A673 (cell line): ENCODE results near the gene PRDM12. TPM values are rescaled to one million over a fixed set of nuclear protein-coding genes. Genes with fewer than 3 reads are reported as not detected.
A peak's percentile ranks its signal among the peaks of the same experiment; 100 is the strongest.

Experiments
- BruUV-seq: library from RNA; stranded (reverse); fragments of 400-500 nt; replicated peaks from 2 replicates; lab custom pipeline; 2021; lab: Mats Ljungman, UMichigan
- CTCF ChIA-PET: fragments of 300-600 bp; sonication (Branson Sonifier 250); formaldehyde crosslinking; loops from one replicate; lab custom pipeline; 2022; ENCODE audit warnings: antibody characterized with exemption; lab: Charles Lee
- POLR2A ChIA-PET: fragments of 300-600 bp; sonication (Branson Sonifier 250); formaldehyde crosslinking; loops from one replicate; lab custom pipeline; 2022; ENCODE audit warnings: antibody characterized with exemption; ENCODE audit not compliant: low non-redundant PET; lab: Charles Lee
- DNase-seq: peaks from one replicate; pipeline ENCODE4 v3.0.0-alpha.2; 2015; ENCODE audit warnings: low spot score
- H3K27ac ChIP-seq: fragments of 200-600 bp; sonication (generic); 2 replicates; pipeline ENCODE4 v1.5.1; 2016; ENCODE audit warnings: mixed run types, low read depth, mild to moderate bottlenecking, mixed read lengths, antibody characterized with exemption, low read length; ENCODE audit not compliant: poor library complexity, severe bottlenecking
- H3K27me3 ChIP-seq: fragments of 200-600 bp; sonication (generic); replicated peaks from 2 replicates; pipeline ENCODE4 v1.6.1; 2017; ENCODE audit warnings: mixed run types, low read depth, mild to moderate bottlenecking, mixed read lengths, antibody characterized with exemption, low read length; ENCODE audit not compliant: insufficient read depth, poor library complexity
- H3K36me3 ChIP-seq: fragments of 200-600 bp; sonication (generic); 2 replicates; pipeline ENCODE4 v1.6.1; 2016; ENCODE audit warnings: mixed run types, mild to moderate bottlenecking, mixed read lengths, antibody characterized with exemption, low read length; ENCODE audit not compliant: insufficient read depth, poor library complexity, severe bottlenecking
- H3K4me1 ChIP-seq: fragments of 200-600 bp; sonication (generic); 2 replicates; pipeline ENCODE4 v1.6.1; 2017; ENCODE audit warnings: mixed run types, mild to moderate bottlenecking, mixed read lengths, antibody characterized with exemption, low read length; ENCODE audit not compliant: insufficient read depth, poor library complexity, severe bottlenecking
- H3K4me3 ChIP-seq: fragments of 200-600 bp; sonication (generic); 2 replicates; pipeline ENCODE4 v1.5.1; 2016; ENCODE audit warnings: low read depth, mixed run types, mild to moderate bottlenecking, mixed read lengths, low read length; ENCODE audit not compliant: poor library complexity, severe bottlenecking
- H3K9me3 ChIP-seq: fragments of 200-600 bp; sonication (generic); 2 replicates; pipeline ENCODE4 v1.6.1; 2016; ENCODE audit warnings: mixed run types, low read depth, mild to moderate bottlenecking, mixed read lengths, antibody characterized with exemption, low read length; ENCODE audit not compliant: poor library complexity, severe bottlenecking
- CTCF ChIP-seq: fragments of 300-800, 200-600 bp; sonication (generic); conservative IDR thresholded peaks from 2 replicates; pipeline ENCODE4 v1.5.1; 2017; ENCODE audit warnings: low read depth, mild to moderate bottlenecking, antibody characterized with exemption, low read length, moderate library complexity, mixed read lengths
- EZH2 ChIP-seq: fragments of 200-600 bp; sonication (generic); IDR thresholded peaks from 2 replicates; pipeline ENCODE4 v1.6.1; 2017; ENCODE audit warnings: borderline replicate concordance, low read depth, mild to moderate bottlenecking, mixed read lengths, antibody characterized with exemption, low read length; ENCODE audit not compliant: poor library complexity, severe bottlenecking
- intact Hi-C: fragments of 100-400 bp; cut with micrococcal nuclease; formaldehyde crosslinking; loops from one replicate; pipeline ENCODE4 v1.10.0; 2022; ENCODE audit not compliant: unreplicated experiment
- total RNA-seq: library from RNA; stranded (reverse); gene quantifications from 2 replicates; pipeline ENCODE4 v1.2.3, GENCODE V29; 2021

Gene PRDM12
- total RNA-seq, 1 experiment from 2014 or later = not detected

GRCh38 chr9:130689937-130690700, 25.7 kb downstream of the PRDM12 start:
- no peak for TF ChIP-seq EZH2
- no peak for TF ChIP-seq CTCF
- peak overlapping the region; percentile 50 for H3K4me3 ChIP-seq
- H3K27me3 ChIP-seq = no peaks in the 10 kb centered on the region
- peak; percentile 97 for DNase-seq
- BruUV-seq = no TSS peak
- ChIA-PET POLR2A (interaction anchor here (0.5 to 1.4 kb wide), 4 partner anchors 232 to 1893 kb away, joined by 3 to 4 read pairs (median 4); no protein-coding TSS in a partner anchor), CTCF (interaction anchor here (2.3 kb wide), 1 partner anchor 11 kb away, joined by 9 read pairs; no protein-coding TSS in a partner anchor)
- H3K9me3 ChIP-seq = no peaks in the 10 kb centered on the region
- intact Hi-C loops = no loop called here
- H3K36me3 ChIP-seq = peaks cover 3% of the 10 kb centered on the region
- peak overlapping the region; percentile 78 for H3K27ac ChIP-seq
- peaks cover 8% of the 10 kb centered on the region for H3K4me1 ChIP-seq

- no TSS peak for BruUV-seq
- TF ChIP-seq CTCF = peak; percentile 29; the same call in 1 of the 2 replicates
- no peak for TF ChIP-seq EZH2
- Histone ChIP-seq H3K27ac (no peak overlapping the region), H3K4me3 (no peak overlapping the region), H3K9me3 (no peaks in the 10 kb centered on the region), H3K27me3 (no peaks in the 10 kb centered on the region), H3K4me1 (peaks cover 14% of the 10 kb centered on the region), H3K36me3 (peaks cover 25% of the 10 kb centered on the region)
- no peak for DNase-seq
- ChIA-PET POLR2A (no interaction called here), CTCF (interaction anchor here (1.7 kb wide), 1 partner anchor 8 kb away, joined by 10 read pairs; no protein-coding TSS in a partner anchor)
- intact Hi-C loops = no loop called here
Measured at GRCh38 chr9:130692321-130692720, 27.9 kb downstream of the PRDM12 start.

GRCh38 chr9:130693101-130693425, 28.7 kb downstream of the PRDM12 start:
- no peak for DNase-seq
- H3K4me3 ChIP-seq = peak overlapping the region; percentile 88
- intact Hi-C loops = no loop called here
- CTCF ChIA-PET = interaction anchor here (1.7 to 2.0 kb wide), 2 partner anchors 9 to 11 kb away, joined by 5 to 10 read pairs; no protein-coding TSS in a partner anchor
- H3K27me3 ChIP-seq = no peaks in the 10 kb centered on the region
- POLR2A ChIA-PET = interaction anchor here (0.6 kb wide), 2 partner anchors 16 to 244 kb away, joined by 3 to 4 read pairs; no protein-coding TSS in a partner anchor
- H3K9me3 ChIP-seq = no peaks in the 10 kb centered on the region
- peak overlapping the region; percentile 83 for H3K27ac ChIP-seq
- H3K4me1 ChIP-seq = peaks cover 14% of the 10 kb centered on the region
- TF ChIP-seq CTCF (no peak), EZH2 (no peak)
- peaks cover 33% of the 10 kb centered on the region for H3K36me3 ChIP-seq
- TSS peak; percentile 96 for BruUV-seq
